ENCODE results near the gene SWAP70. TPM values are rescaled to one million over a fixed set of nuclear protein-coding genes. Genes with fewer than 3 reads are reported as not detected.
A peak's percentile ranks its signal among the peaks of the same experiment; 100 is the strongest.

Gene SWAP70
- total and polyA plus RNA-seq, 2 donors (not counting 1 experiment from before 2014, with no cell fraction given), result 45.1 to 74.4 TPM

DNA sequence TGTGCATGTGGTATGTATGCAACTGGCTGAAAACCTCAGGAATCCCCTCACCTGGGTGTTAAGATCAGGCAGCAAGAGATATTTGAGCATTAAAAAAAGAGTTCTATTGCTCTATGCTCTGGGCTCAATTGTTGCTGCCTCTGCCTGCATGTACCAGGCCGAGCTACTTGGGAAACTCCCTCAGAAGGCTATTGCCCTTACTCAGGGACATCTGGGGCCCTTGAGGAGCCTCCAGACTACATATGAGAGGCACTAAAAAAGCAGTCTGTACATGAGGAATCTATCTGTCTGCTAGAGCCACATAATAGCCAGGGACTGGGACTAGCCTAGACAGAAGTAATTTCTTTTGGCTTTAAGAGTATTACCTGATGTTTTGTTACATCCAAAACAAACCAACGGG, 120.1 kb downstream of the SWAP70 start:
- no peaks in the 10 kb centered on the region for H3K9me3 ChIP-seq (ENCODE audit: control insufficient read depth, insufficient read depth, low read depth, low read length)
- H2AFZ ChIP-seq (ENCODE audit: low read length), result no peak overlapping the region
- no peak overlapping the region for H3K9ac ChIP-seq (ENCODE audit: insufficient read depth, low read length)
- H3K79me2 ChIP-seq (ENCODE audit: control insufficient read depth, insufficient read depth, low read length), result no peaks in the 10 kb centered on the region
- H3K4me3 ChIP-seq (replicated peaks in 1 of 4; ENCODE audit: control extremely low read depth in 1 of 4, insufficient read depth in 1 of 4, low read depth in 3 of 4, low read length in 4 of 4), result no peak overlapping the region
- H4K20me1 ChIP-seq (ENCODE audit: control insufficient read depth, extremely low read depth, insufficient read depth, low read length), result no peaks in the 10 kb centered on the region
- no peaks in the 10 kb centered on the region for H3K27me3 ChIP-seq (ENCODE audit: control insufficient read depth, insufficient read depth, low read length)
- no peak overlapping the region for H3K27ac ChIP-seq (ENCODE audit: insufficient read depth, low read length)
- no peak overlapping the region for H3K4me2 ChIP-seq (ENCODE audit: extremely low read depth, insufficient read depth, low read length)
- DNase-seq (ENCODE audit: low read depth in 2 of 2), result no peak
- TF ChIP-seq CTCF (conservative IDR thresholded peaks at IDR 0.05 in 1 of 2, IDR thresholded peaks at IDR 0.05 in 1 of 2; ENCODE audit: low read depth in 1 of 2, low read length in 2 of 2), result no peak
- no peak for TF ChIP-seq EZH2 (IDR thresholded peaks at IDR 0.05; ENCODE audit: low read length, missing control alignments)
- H3K36me3 ChIP-seq (ENCODE audit: control insufficient read depth, insufficient read depth, low read length), result peaks cover 16% of the 10 kb centered on the region
- peaks cover 19% of the 10 kb centered on the region for H3K4me1 ChIP-seq (ENCODE audit: control insufficient read depth, extremely low read depth, insufficient read depth, low read length)

GRCh38 chr11:9784602-9785315, 120.9 kb downstream of the SWAP70 start:
- Histone ChIP-seq H3K4me1 (ENCODE audit: control insufficient read depth, extremely low read depth, insufficient read depth, low read length) (peaks cover 21% of the 10 kb centered on the region), H3K4me3 (replicated peaks in 1 of 4; ENCODE audit: control extremely low read depth in 1 of 4, insufficient read depth in 1 of 4, low read depth in 3 of 4, low read length in 4 of 4) (no peak overlapping the region), H3K9me3 (ENCODE audit: control insufficient read depth, insufficient read depth, low read depth, low read length) (no peaks in the 10 kb centered on the region), H3K27ac (ENCODE audit: insufficient read depth, low read length) (no peak overlapping the region), H3K27me3 (ENCODE audit: control insufficient read depth, insufficient read depth, low read length) (no peaks in the 10 kb centered on the region), H3K36me3 (ENCODE audit: control insufficient read depth, insufficient read depth, low read length) (peaks cover 15% of the 10 kb centered on the region), H2AFZ (ENCODE audit: low read length) (no peak overlapping the region), H3K4me2 (ENCODE audit: extremely low read depth, insufficient read depth, low read length) (no peak overlapping the region), H3K9ac (ENCODE audit: insufficient read depth, low read length) (no peak overlapping the region), H3K79me2 (ENCODE audit: control insufficient read depth, insufficient read depth, low read length) (no peaks in the 10 kb centered on the region), H4K20me1 (ENCODE audit: control insufficient read depth, extremely low read depth, insufficient read depth, low read length) (no peaks in the 10 kb centered on the region)
- no peak for DNase-seq (ENCODE audit: low read depth in 2 of 2)
- no peak for TF ChIP-seq EZH2 (IDR thresholded peaks at IDR 0.05; ENCODE audit: low read length, missing control alignments)
- TF ChIP-seq CTCF (conservative IDR thresholded peaks at IDR 0.05 in 1 of 2, IDR thresholded peaks at IDR 0.05 in 1 of 2; ENCODE audit: low read depth in 1 of 2, low read length in 2 of 2), result no peak

DNA sequence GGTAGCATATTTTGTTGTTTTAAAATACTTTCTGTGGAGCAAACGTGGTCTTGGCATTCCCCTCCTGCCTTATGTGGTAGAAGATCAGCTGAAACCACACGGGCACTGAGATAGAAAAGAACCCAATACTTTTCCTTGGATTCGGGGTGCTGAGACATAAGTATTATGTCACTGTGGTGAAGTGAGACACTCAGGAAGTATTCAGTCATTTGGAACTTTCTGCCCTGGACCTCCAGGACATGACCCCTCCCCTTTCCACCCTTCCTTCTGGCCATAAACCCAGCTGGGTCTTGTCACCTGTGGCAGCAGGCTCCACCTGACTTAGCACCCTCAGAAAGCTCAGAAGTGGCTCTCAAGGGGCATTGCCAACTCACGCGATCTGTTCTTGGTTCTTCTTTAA, 123.4 kb downstream of the SWAP70 start:
- H3K4me3 ChIP-seq (replicated peaks in 1 of 4; ENCODE audit: control extremely low read depth in 1 of 4, insufficient read depth in 1 of 4, low read depth in 3 of 4, low read length in 4 of 4), result no peak overlapping the region
- H3K36me3 ChIP-seq (ENCODE audit: control insufficient read depth, insufficient read depth, low read length), result peaks cover 4% of the 10 kb centered on the region
- H3K4me1 ChIP-seq (ENCODE audit: control insufficient read depth, extremely low read depth, insufficient read depth, low read length), result peaks cover 21% of the 10 kb centered on the region
- peak in 1 of 2 donors; percentile 57 for DNase-seq (ENCODE audit: low read depth in 2 of 2)
- H3K9me3 ChIP-seq (ENCODE audit: control insufficient read depth, insufficient read depth, low read depth, low read length), result no peaks in the 10 kb centered on the region
- H3K27ac ChIP-seq (ENCODE audit: insufficient read depth, low read length), result peak overlapping the region; percentile 73
- H3K4me2 ChIP-seq (ENCODE audit: extremely low read depth, insufficient read depth, low read length), result no peak overlapping the region
- no peaks in the 10 kb centered on the region for H3K79me2 ChIP-seq (ENCODE audit: control insufficient read depth, insufficient read depth, low read length)
- no peak overlapping the region for H2AFZ ChIP-seq (ENCODE audit: low read length)
- TF ChIP-seq CTCF (conservative IDR thresholded peaks at IDR 0.05 in 1 of 2, IDR thresholded peaks at IDR 0.05 in 1 of 2; ENCODE audit: low read depth in 1 of 2, low read length in 2 of 2) (no peak), EZH2 (IDR thresholded peaks at IDR 0.05; ENCODE audit: low read length, missing control alignments) (no peak)
- no peaks in the 10 kb centered on the region for H4K20me1 ChIP-seq (ENCODE audit: control insufficient read depth, extremely low read depth, insufficient read depth, low read length)
- no peaks in the 10 kb centered on the region for H3K27me3 ChIP-seq (ENCODE audit: control insufficient read depth, insufficient read depth, low read length)
- H3K9ac ChIP-seq (ENCODE audit: insufficient read depth, low read length), result no peak overlapping the region

Data from fibroblast of lung (primary cell).